Mesothelial cell of epicardium (in vitro differentiated cells): ENCODE results near the gene CALHM6. TPM values are rescaled to one million over a fixed set of nuclear protein-coding genes. Genes with fewer than 3 reads are reported as not detected.

ENCODE experiments used
- DNase-seq, 2 experiments: peaks; one replicate each; pipeline ENCODE4 v3.0.0; 2021; ENCODE audit warnings: low spot score in 2 of 2; ENCODE audit not compliant: unreplicated experiment in 2 of 2
- H3K27ac Mint-ChIP-seq: 2 replicates; pipeline ENCODE4 v1.8.0; 2021; ENCODE audit warnings: mixed read lengths
- H3K27me3 Mint-ChIP-seq: 2 replicates; pipeline ENCODE4 v1.8.0; 2021; ENCODE audit warnings: low read depth, mixed read lengths
- H3K36me3 Mint-ChIP-seq: 2 replicates; pipeline ENCODE4 v1.8.0; 2021; ENCODE audit warnings: mixed read lengths
- H3K4me1 Mint-ChIP-seq: 2 replicates; pipeline ENCODE4 v1.8.0; 2021; ENCODE audit warnings: mixed read lengths
- H3K4me3 Mint-ChIP-seq: 2 replicates; pipeline ENCODE4 v1.8.0; 2021; ENCODE audit warnings: mild to moderate bottlenecking, moderate library complexity, mixed read lengths
- H3K9me3 Mint-ChIP-seq: 2 replicates; pipeline ENCODE4 v1.8.0; 2021; ENCODE audit warnings: mixed read lengths
- CTCF ChIP-seq: fragments of 200-600 bp; sonication (generic); IDR thresholded peaks from one replicate; pipeline ENCODE4 v1.5.0; 2021; ENCODE audit warnings: antibody characterized with exemption; ENCODE audit not compliant: unreplicated experiment
- total RNA-seq: library from RNA; stranded (reverse); gene quantifications from 3 replicates; pipeline ENCODE4 v1.2.1, GENCODE V29; 2021

Gene CALHM6
- total RNA-seq, 1 donor from 2014 or later: 2.4 TPM

GRCh38 chr6:116475141-116475540 lies 14.0 kb downstream of the CALHM6 start:
- Mint-ChIP-seq H3K27me3 (no peaks in the 10 kb centered on the region), H3K27ac (no peak overlapping the region), H3K4me1 (peaks cover 33% of the 10 kb centered on the region), H3K4me3 (no peak overlapping the region), H3K36me3 (no peaks in the 10 kb centered on the region), H3K9me3 (peaks cover 8% of the 10 kb centered on the region)
- DNase-seq: no peak
- no peak for TF ChIP-seq CTCF

GRCh38 chr6:116476002-116476678 lies 15.0 kb downstream of the CALHM6 start:
- no peak for TF ChIP-seq CTCF
- peaks cover 8% of the 10 kb centered on the region for H3K9me3 Mint-ChIP-seq
- DNase-seq: no peak
- no peak overlapping the region for H3K4me3 Mint-ChIP-seq
- no peaks in the 10 kb centered on the region for H3K36me3 Mint-ChIP-seq
- peaks cover 31% of the 10 kb centered on the region for H3K4me1 Mint-ChIP-seq
- no peak overlapping the region for H3K27ac Mint-ChIP-seq
- H3K27me3 Mint-ChIP-seq: no peaks in the 10 kb centered on the region

GRCh38 chr6:116482780-116483179 lies 21.6 kb downstream of the CALHM6 start:
- TF ChIP-seq CTCF: no peak
- Mint-ChIP-seq H3K4me1 (peaks cover 4% of the 10 kb centered on the region), H3K4me3 (no peak overlapping the region), H3K36me3 (no peaks in the 10 kb centered on the region), H3K9me3 (peaks cover 7% of the 10 kb centered on the region), H3K27me3 (peaks cover 8% of the 10 kb centered on the region), H3K27ac (no peak overlapping the region)
- DNase-seq: no peak

- H3K27ac Mint-ChIP-seq: no peak overlapping the region
- H3K36me3 Mint-ChIP-seq: peaks cover 1% of the 10 kb centered on the region
- peaks cover 8% of the 10 kb centered on the region for H3K27me3 Mint-ChIP-seq
- no peak for DNase-seq
- TF ChIP-seq CTCF: no peak
- H3K9me3 Mint-ChIP-seq: peaks cover 7% of the 10 kb centered on the region
- H3K4me1 Mint-ChIP-seq: peaks cover 4% of the 10 kb centered on the region
- no peak overlapping the region for H3K4me3 Mint-ChIP-seq
Observed at GRCh38 chr6:116483616-116484015, 22.4 kb downstream of the CALHM6 start.

GRCh38 chr6:116485559-116486184 lies 24.5 kb downstream of the CALHM6 start:
- no peak for DNase-seq
- TF ChIP-seq CTCF: no peak
- no peak overlapping the region for H3K4me3 Mint-ChIP-seq
- H3K36me3 Mint-ChIP-seq: peaks cover 1% of the 10 kb centered on the region
- peaks cover 10% of the 10 kb centered on the region for H3K27me3 Mint-ChIP-seq
- peaks cover 24% of the 10 kb centered on the region for H3K9me3 Mint-ChIP-seq
- H3K4me1 Mint-ChIP-seq: peaks cover 4% of the 10 kb centered on the region
- no peak overlapping the region for H3K27ac Mint-ChIP-seq
